Gastroesophageal sphincter (tissue), 4 donors: ENCODE results near the gene YIPF2. TPM values are rescaled to one million over a fixed set of nuclear protein-coding genes. Genes with fewer than 3 reads are reported as not detected.

Experiments
- ATAC-seq: fragments of 150-250 bp; one replicate; pipeline ENCODE4 v1.9.1; 2016; ENCODE audit warnings: mild to moderate bottlenecking, moderate library complexity
- H3K27ac ChIP-seq, 4 donors: fragments of 200-600 bp; sonication (generic) in 3 of 4; 1 replicate in 3 of 4; 2 replicates in 1 of 4; pipeline ENCODE4 v1.5.1; 2016 to 2019
- H3K27me3 ChIP-seq: fragments of 200-600 bp; sonication (generic); one replicate; pipeline ENCODE4 v1.5.1; 2019
- H3K36me3 ChIP-seq, 2 donors: fragments of 200-600 bp; sonication (generic); one replicate each; pipeline ENCODE4 v1.5.1; 2019; ENCODE audit warnings: control low read depth in 1 of 2
- H3K4me1 ChIP-seq, 3 donors: fragments of 200-600 bp; sonication (generic); 1 replicate in 2 of 3; 2 replicates in 1 of 3; pipeline ENCODE4 v1.5.1; 2016 to 2019; ENCODE audit warnings: control low read depth in 2 of 3
- H3K4me3 ChIP-seq, 2 donors: fragments of 200-600 bp; sonication (generic); one replicate each; pipeline ENCODE4 v1.5.1; 2019; ENCODE audit warnings: mild to moderate bottlenecking in 1 of 2, moderate library complexity in 1 of 2
- H3K9me3 ChIP-seq, 3 donors: fragments of 200-600 bp; sonication (generic); one replicate each; pipeline ENCODE4 v1.5.1; 2017 to 2019; ENCODE audit warnings: control low read depth in 2 of 3
- CTCF ChIP-seq, 4 experiments: fragments of 200-600 bp in 2 of 4; fragments of 450-650 bp in 2 of 4; sonication (generic) in 1 of 4; IDR thresholded peaks; one replicate each; pipeline ENCODE4 v1.5.1; 2017 to 2019; ENCODE audit warnings: antibody characterized with exemption in 4 of 4, mild to moderate bottlenecking in 2 of 4, moderate library complexity in 2 of 4
- EP300 ChIP-seq: sonication (generic); formaldehyde crosslinking; IDR thresholded peaks from one replicate; pipeline ENCODE4 v1.6.1; 2017; ENCODE audit warnings: antibody characterized with exemption, mild to moderate bottlenecking
- POLR2A ChIP-seq, 2 donors: fragments of 450-650 bp; IDR thresholded peaks; one replicate each; pipeline ENCODE4 v1.6.1; 2017; ENCODE audit warnings: antibody characterized with exemption in 2 of 2, mild to moderate bottlenecking in 2 of 2, moderate library complexity in 1 of 2
- POLR2AphosphoS5 ChIP-seq: sonication (generic); formaldehyde crosslinking; IDR thresholded peaks from one replicate; pipeline ENCODE4 v1.6.1; 2017; ENCODE audit warnings: antibody characterized with exemption
- WGBS, 2 donors: methylation state at CpG; one replicate each; pipeline ENCODE4 v1.1.5; 2018; ENCODE audit warnings: low coverage in 1 of 2; 5-methylcytosine and 5-hydroxymethylcytosine counted together
- total RNA-seq, 4 donors: library from RNA; depleted of rRNA; stranded (reverse); fragments of >200 nt; gene quantifications; one replicate each; pipeline ENCODE4 v1.1.0, GENCODE V29; 2016

The YIPF2 gene
- total RNA-seq, 4 donors from 2014 or later, result 25.5 to 47.8 (median 28.1) TPM

DNA sequence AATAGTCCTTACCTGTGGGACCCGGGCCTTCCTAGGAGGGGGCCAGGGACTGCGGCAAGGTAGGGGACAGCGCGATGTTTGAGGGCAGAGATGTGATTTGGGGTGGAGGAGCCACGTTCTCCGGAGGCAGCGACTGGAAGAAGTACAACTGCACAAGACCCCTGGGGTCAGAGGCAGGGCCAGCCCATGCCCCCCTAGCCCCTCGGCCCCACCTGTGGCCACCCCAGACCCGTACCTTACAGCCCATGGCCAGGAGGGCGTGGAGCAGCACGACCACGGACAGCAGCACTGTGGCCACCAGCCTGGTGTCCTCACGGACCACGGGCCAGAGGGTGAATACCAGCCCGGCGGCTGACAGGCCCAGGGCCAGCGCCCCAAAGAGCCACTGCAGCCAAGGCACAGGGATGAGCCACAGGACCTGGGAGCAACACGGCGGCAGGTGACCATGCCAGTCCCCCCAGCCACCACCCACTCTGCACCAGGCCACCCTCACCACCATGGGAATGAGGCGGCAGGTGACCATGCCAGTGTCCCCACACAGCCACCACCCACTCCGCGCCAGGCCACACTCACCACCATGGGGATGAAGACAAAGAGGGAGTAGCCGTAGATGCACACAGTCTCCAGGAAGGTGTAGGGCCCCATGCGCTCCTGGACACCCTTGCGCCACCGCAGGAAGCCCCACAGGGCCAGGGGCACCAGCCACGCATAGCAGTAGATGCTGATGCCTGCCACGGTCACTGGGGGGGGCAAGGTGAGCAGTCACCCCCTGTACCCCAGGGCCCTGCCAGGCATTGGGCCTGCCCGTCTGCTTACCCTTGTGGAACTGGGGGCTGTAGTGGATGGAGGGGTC is 5.0 kb downstream of the YIPF2 start:
- Histone ChIP-seq H3K27me3 (no peaks in the 10 kb centered on the region), H3K9me3 (no peaks in the 10 kb centered on the region), H3K27ac (no peak overlapping the region), H3K36me3 (peaks cover 0 to 80% of the 10 kb centered on the region in 2 donors), H3K4me1 (peaks cover 0 to 16% (median 7%) of the 10 kb centered on the region in 3 donors), H3K4me3 (no peak overlapping the region)
- 100% methylated on average over 3 of the region's 29 CpGs; no CpG with 5 or more reads in 1 of the 2 donors for WGBS, 2 donors
- no peak for TF ChIP-seq CTCF (IDR thresholded peaks at IDR 0.05)
- no peak for TF ChIP-seq POLR2AphosphoS5
- no peak for TF ChIP-seq EP300
- TF ChIP-seq POLR2A (IDR thresholded peaks at IDR 0.05), result no peak
- no peak for ATAC-seq

GRCh38 chr19:10922638-10923014 is 5.8 kb downstream of the YIPF2 start:
- TF ChIP-seq POLR2AphosphoS5 (no peak), CTCF (IDR thresholded peaks at IDR 0.05) (no peak), POLR2A (IDR thresholded peaks at IDR 0.05) (no peak), EP300 (no peak)
- Histone ChIP-seq H3K27me3 (no peaks in the 10 kb centered on the region), H3K4me3 (no peak overlapping the region), H3K4me1 (peaks cover 0 to 10% (median 3%) of the 10 kb centered on the region in 3 donors), H3K27ac (no peak overlapping the region), H3K9me3 (no peaks in the 10 kb centered on the region), H3K36me3 (peaks cover 0 to 89% of the 10 kb centered on the region in 2 donors)
- WGBS, 2 donors, result 40 to 74% methylated on average over 1 to 13 of the region's 13 CpGs
- no peak for ATAC-seq

- Histone ChIP-seq H3K4me3 (no peak overlapping the region), H3K27ac (no peak overlapping the region), H3K4me1 (peaks cover 0 to 4% (median 0%) of the 10 kb centered on the region in 3 donors), H3K36me3 (peaks cover 0 to 93% of the 10 kb centered on the region in 2 donors), H3K9me3 (no peaks in the 10 kb centered on the region), H3K27me3 (no peaks in the 10 kb centered on the region)
- 66% methylated on average over 7 of the region's 33 CpGs; no CpG with 5 or more reads in 1 of the 2 donors for WGBS, 2 donors
- no peak for ATAC-seq
- no peak for TF ChIP-seq POLR2AphosphoS5
- no peak for TF ChIP-seq CTCF (IDR thresholded peaks at IDR 0.05)
- TF ChIP-seq POLR2A (IDR thresholded peaks at IDR 0.05), result no peak
- no peak for TF ChIP-seq EP300
These were observed 6.4 kb downstream of the YIPF2 start for GRCh38 chr19:10921910-10922637.

DNA sequence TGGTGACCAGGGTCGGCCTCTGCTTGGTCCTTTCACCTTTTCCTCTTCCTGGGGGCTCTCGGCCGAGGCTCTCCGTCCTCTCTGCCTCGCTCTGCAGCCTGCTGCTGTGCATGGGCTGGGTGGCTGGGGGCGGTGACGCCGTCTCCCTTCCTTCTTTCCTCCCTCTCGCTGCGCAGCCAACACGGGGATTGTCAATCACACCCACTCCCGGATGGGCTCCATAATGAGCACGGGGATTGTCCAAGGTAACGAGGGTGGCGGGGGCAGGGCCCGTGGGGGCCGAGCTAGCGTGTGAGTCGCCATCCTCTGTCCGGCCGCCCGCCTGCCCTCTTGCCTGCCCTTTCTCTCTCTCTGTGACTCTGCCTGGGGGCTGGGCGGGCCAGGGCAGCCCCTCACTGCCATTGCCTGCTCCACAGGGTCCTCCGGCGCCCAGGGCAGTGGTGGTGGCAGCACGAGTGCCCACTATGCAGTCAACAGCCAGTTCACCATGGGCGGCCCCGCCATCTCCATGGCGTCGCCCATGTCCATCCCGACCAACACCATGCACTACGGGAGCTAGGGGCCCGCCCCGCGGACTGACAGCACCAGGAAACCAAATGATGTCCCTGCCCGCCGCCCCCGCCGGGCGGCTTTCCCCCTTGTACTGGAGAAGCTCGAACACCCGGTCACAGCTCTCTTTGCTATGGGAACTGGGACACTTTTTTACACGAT is 7.1 kb downstream of the YIPF2 start:
- TF ChIP-seq POLR2A (IDR thresholded peaks at IDR 0.05), result no peak
- no peak for TF ChIP-seq EP300
- TF ChIP-seq CTCF (IDR thresholded peaks at IDR 0.05), result no peak
- TF ChIP-seq POLR2AphosphoS5, result no peak
- Histone ChIP-seq H3K4me3 (no peak overlapping the region), H3K9me3 (no peaks in the 10 kb centered on the region), H3K27me3 (no peaks in the 10 kb centered on the region), H3K4me1 (no peaks in the 10 kb centered on the region), H3K36me3 (peaks cover 0 to 93% of the 10 kb centered on the region in 2 donors), H3K27ac (no peak overlapping the region)
- ATAC-seq, result no peak
- WGBS, 2 donors, result 79 to 83% methylated on average over 9 to 12 of the region's 43 CpGs
